Trophoblast cell (in vitro differentiated cells and primary cell): ENCODE measurements around the gene IGF1.

ENCODE experiments used
- DNase-seq, 2 donors: peaks; one replicate each; pipeline ENCODE4 v3.0.0-alpha.2; 2016
- H2AFZ ChIP-seq: 2 replicates; pipeline ENCODE4 v1.6.1; 2013; ENCODE audit warnings: low read length, moderate library complexity, mild to moderate bottlenecking; ENCODE audit not compliant: insufficient read depth, poor library complexity
- H2AK5ac ChIP-seq: 2 replicates; pipeline ENCODE4 v1.6.1; 2013; ENCODE audit warnings: mild to moderate bottlenecking, low read length
- H2BK120ac ChIP-seq: 2 replicates; pipeline ENCODE4 v1.6.1; 2013; ENCODE audit warnings: low read length, mild to moderate bottlenecking, moderate library complexity; ENCODE audit not compliant: insufficient read depth, poor library complexity
- H2BK12ac ChIP-seq: 2 replicates; pipeline ENCODE4 v1.6.1; 2013; ENCODE audit warnings: mild to moderate bottlenecking, low read length, moderate library complexity
- H2BK5ac ChIP-seq: 2 replicates; pipeline ENCODE4 v1.6.1; 2013; ENCODE audit warnings: low read length, low read depth, moderate library complexity, mild to moderate bottlenecking; ENCODE audit not compliant: poor library complexity
- H3K14ac ChIP-seq: 2 replicates; pipeline ENCODE4 v1.6.1; 2013; ENCODE audit warnings: mild to moderate bottlenecking, low read length
- H3K18ac ChIP-seq: 2 replicates; pipeline ENCODE4 v1.6.1; 2013; ENCODE audit warnings: mild to moderate bottlenecking, low read length
- H3K23ac ChIP-seq: 2 replicates; pipeline ENCODE4 v1.6.1; 2013; ENCODE audit warnings: low read length
- H3K27ac ChIP-seq: 2 replicates; pipeline ENCODE4 v1.5.1; 2013; ENCODE audit warnings: low read depth, mild to moderate bottlenecking, inconsistent platforms, low read length, moderate library complexity
- H3K27me3 ChIP-seq: 2 replicates; pipeline ENCODE4 v1.6.1; 2013; ENCODE audit warnings: inconsistent platforms, mild to moderate bottlenecking, low read length, moderate library complexity; ENCODE audit not compliant: insufficient read depth
- H3K36me3 ChIP-seq, 2 experiments: 1 replicate in 1 of 2; 2 replicates in 1 of 2; pipeline ENCODE4 v1.6.1; 2013; ENCODE audit warnings: low read length in 2 of 2, mild to moderate bottlenecking in 2 of 2, moderate library complexity in 1 of 2; ENCODE audit not compliant: insufficient read depth in 2 of 2, control insufficient read depth in 1 of 2
- H3K4ac ChIP-seq: 2 replicates; pipeline ENCODE4 v1.6.1; 2013; ENCODE audit warnings: low read depth, mild to moderate bottlenecking, low read length, moderate library complexity
- H3K4me1 ChIP-seq, 2 experiments: 1 replicate in 1 of 2; 2 replicates in 1 of 2; pipeline ENCODE4 v1.6.1; 2013; ENCODE audit warnings: low read length in 2 of 2, mild to moderate bottlenecking in 2 of 2, moderate library complexity in 1 of 2; ENCODE audit not compliant: insufficient read depth in 2 of 2, control insufficient read depth in 1 of 2
- H3K4me2 ChIP-seq: 2 replicates; pipeline ENCODE4 v1.6.1; 2013; ENCODE audit warnings: inconsistent platforms, mild to moderate bottlenecking, low read length, moderate library complexity
- H3K4me3 ChIP-seq: 2 replicates; pipeline ENCODE4 v1.5.1; 2013; ENCODE audit warnings: mild to moderate bottlenecking, low read depth, low read length, inconsistent platforms
- H3K79me1 ChIP-seq: one replicate; pipeline ENCODE4 v1.6.1; 2013; ENCODE audit warnings: low read length
- H3K79me2 ChIP-seq: 2 replicates; pipeline ENCODE4 v1.6.1; 2013; ENCODE audit warnings: low read length, mild to moderate bottlenecking; ENCODE audit not compliant: control insufficient read depth, insufficient read depth, poor library complexity
- H3K9ac ChIP-seq: 2 replicates; pipeline ENCODE4 v1.6.1; 2013; ENCODE audit warnings: mild to moderate bottlenecking, low read length
- H3K9me3 ChIP-seq: 2 replicates; pipeline ENCODE4 v1.6.1; 2013; ENCODE audit warnings: low read depth, mild to moderate bottlenecking, control low read depth, inconsistent platforms, low read length; ENCODE audit not compliant: insufficient read depth
- H4K12ac ChIP-seq: 2 replicates; pipeline ENCODE4 v1.6.1; 2013; ENCODE audit warnings: low read depth, mild to moderate bottlenecking, low read length, moderate library complexity
- H4K8ac ChIP-seq: 2 replicates; pipeline ENCODE4 v1.6.1; 2013; ENCODE audit warnings: low read depth, mild to moderate bottlenecking, low read length, moderate library complexity
- H4K91ac ChIP-seq: one replicate; pipeline ENCODE4 v1.6.1; 2013; ENCODE audit warnings: low read depth, mild to moderate bottlenecking, low read length, moderate library complexity
- WGBS: extraction: QIAGEN DNeasy Blood & Tissue Kit; methylation state at CpG from one replicate; pipeline ENCODE4 v1.1.7; 2013; ENCODE audit warnings: missing lambda C conversion rate; ENCODE audit not compliant: insufficient read length, insufficient coverage; ENCODE audit errors: extremely low coverage; 5-methylcytosine and 5-hydroxymethylcytosine counted together

Gene IGF1

GRCh38 chr12:102433304-102433703 lies 47.1 kb downstream of the IGF1 start:
- Histone ChIP-seq H4K8ac (no peak overlapping the region), H2BK5ac (no peak overlapping the region), H3K14ac (no peak overlapping the region), H4K12ac (no peak overlapping the region), H2BK120ac (no peak overlapping the region), H3K4me2 (no peak overlapping the region), H3K4me3 (no peak overlapping the region), H2BK12ac (no peak overlapping the region), H3K9ac (no peak overlapping the region), H3K4me1 (no peaks in the 10 kb centered on the region), H3K79me2 (no peaks in the 10 kb centered on the region), H3K36me3 (no peaks in the 10 kb centered on the region), H4K91ac (no peak overlapping the region), H3K23ac (no peak overlapping the region), H3K27ac (no peak overlapping the region), H3K4ac (no peak overlapping the region), H2AK5ac (no peak overlapping the region), H3K79me1 (no peaks in the 10 kb centered on the region), H2AFZ (no peak overlapping the region), H3K18ac (no peak overlapping the region), H3K27me3 (no peaks in the 10 kb centered on the region), H3K9me3 (no peaks in the 10 kb centered on the region)
- no CpG with 5 or more reads among the region's 1 CpG for WGBS
- DNase-seq: no peak

- Histone ChIP-seq H3K18ac (no peak overlapping the region), H3K27ac (no peak overlapping the region), H2BK5ac (no peak overlapping the region), H2AFZ (no peak overlapping the region), H3K79me2 (no peaks in the 10 kb centered on the region), H3K79me1 (no peaks in the 10 kb centered on the region), H3K27me3 (no peaks in the 10 kb centered on the region), H3K9ac (no peak overlapping the region), H4K12ac (no peak overlapping the region), H3K23ac (no peak overlapping the region), H3K4ac (no peak overlapping the region), H3K14ac (no peak overlapping the region), H3K4me3 (no peak overlapping the region), H2AK5ac (no peak overlapping the region), H3K4me2 (no peak overlapping the region), H2BK12ac (no peak overlapping the region), H3K9me3 (no peaks in the 10 kb centered on the region), H2BK120ac (no peak overlapping the region), H4K8ac (no peak overlapping the region), H3K4me1 (no peaks in the 10 kb centered on the region), H3K36me3 (no peaks in the 10 kb centered on the region), H4K91ac (no peak overlapping the region)
- no CpG with 5 or more reads among the region's 3 CpGs for WGBS
- no peak for DNase-seq
Measured at GRCh38 chr12:102430661-102431060, 49.7 kb downstream of the IGF1 start.

DNA sequence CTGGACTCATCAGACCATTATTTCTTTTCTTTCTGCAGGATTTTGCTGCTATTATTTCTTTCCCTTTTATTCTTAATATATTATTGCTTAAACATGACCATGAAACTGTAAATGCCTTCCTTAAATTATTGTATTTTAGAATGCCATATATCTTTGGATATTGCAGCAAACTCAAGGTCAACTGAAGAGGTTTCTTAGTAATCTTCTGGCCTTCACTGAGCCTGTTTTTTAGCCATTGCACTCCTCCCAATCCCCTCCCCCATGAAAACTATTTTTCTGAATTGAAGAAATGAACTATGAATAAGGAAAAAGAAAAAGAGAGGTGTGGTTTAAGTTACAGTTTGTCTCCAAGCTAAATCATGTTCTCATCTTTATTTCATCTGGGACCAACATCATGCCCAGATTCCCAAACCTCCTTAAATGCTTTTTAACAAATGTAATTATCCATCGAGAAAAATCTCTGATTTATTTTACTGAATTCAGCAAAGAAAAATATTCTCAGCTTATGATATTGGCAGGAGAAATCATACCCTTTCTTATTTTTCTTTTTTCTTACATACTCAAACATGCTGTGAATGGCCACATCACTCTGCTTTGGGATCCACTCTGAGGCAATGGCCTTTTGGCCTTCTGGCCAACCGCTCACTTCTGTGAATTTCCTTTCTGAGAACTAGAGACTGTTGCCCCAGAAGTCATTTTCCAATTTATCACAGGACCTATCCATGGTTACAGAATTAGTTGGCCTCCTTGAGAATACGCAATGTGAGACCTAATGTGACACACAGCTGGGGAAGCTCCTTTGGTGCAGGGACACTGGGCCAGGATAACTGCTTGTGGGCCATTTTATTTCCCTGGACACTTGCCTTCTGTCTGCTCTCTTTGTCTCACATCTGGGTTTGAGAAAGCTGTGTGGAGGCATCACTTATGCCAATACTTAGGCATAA lies 50.9 kb downstream of the IGF1 start:
- Histone ChIP-seq H3K14ac (no peak overlapping the region), H4K8ac (no peak overlapping the region), H4K12ac (no peak overlapping the region), H3K4me3 (no peak overlapping the region), H3K27me3 (no peaks in the 10 kb centered on the region), H3K4me1 (no peaks in the 10 kb centered on the region), H3K27ac (no peak overlapping the region), H3K18ac (no peak overlapping the region), H2BK12ac (no peak overlapping the region), H2AK5ac (no peak overlapping the region), H3K9me3 (no peaks in the 10 kb centered on the region), H3K9ac (no peak overlapping the region), H2AFZ (no peak overlapping the region), H3K4ac (no peak overlapping the region), H3K36me3 (no peaks in the 10 kb centered on the region), H2BK5ac (no peak overlapping the region), H3K23ac (no peak overlapping the region), H2BK120ac (no peak overlapping the region), H4K91ac (no peak overlapping the region), H3K4me2 (no peak overlapping the region), H3K79me2 (no peaks in the 10 kb centered on the region), H3K79me1 (no peaks in the 10 kb centered on the region)
- DNase-seq: no peak
- no CpG with 5 or more reads among the region's 3 CpGs for WGBS

DNA sequence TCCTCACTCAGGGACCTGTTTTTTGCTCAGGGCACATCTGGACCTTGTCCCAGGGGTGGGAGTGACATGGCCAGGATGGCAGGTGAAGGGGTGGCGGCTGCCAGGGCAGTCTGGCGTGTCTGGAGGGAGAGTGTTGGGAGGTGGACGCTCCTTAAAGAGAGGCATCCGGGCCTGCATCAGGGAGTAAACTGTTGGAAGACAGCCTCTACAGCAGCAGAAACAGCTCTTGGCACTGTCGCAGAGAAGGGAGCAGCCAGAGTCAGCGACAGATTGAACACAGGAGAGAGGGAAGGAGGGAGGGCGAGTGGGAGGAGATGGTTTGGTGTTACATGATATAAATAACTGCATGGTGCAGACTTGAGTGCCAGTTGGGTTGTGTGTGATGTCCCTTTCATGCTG lies 52.8 kb downstream of the IGF1 start:
- H3K79me2 ChIP-seq: no peaks in the 10 kb centered on the region
- no peak overlapping the region for H2BK12ac ChIP-seq
- no peak overlapping the region for H3K14ac ChIP-seq
- no peaks in the 10 kb centered on the region for H3K4me1 ChIP-seq
- no peak overlapping the region for H3K23ac ChIP-seq
- WGBS: no CpG with 5 or more reads among the region's 7 CpGs
- H3K79me1 ChIP-seq: no peaks in the 10 kb centered on the region
- H3K4me3 ChIP-seq: no peak overlapping the region
- H4K8ac ChIP-seq: no peak overlapping the region
- no peak overlapping the region for H3K4me2 ChIP-seq
- no peaks in the 10 kb centered on the region for H3K36me3 ChIP-seq
- no peaks in the 10 kb centered on the region for H3K9me3 ChIP-seq
- H3K27ac ChIP-seq: no peak overlapping the region
- no peak overlapping the region for H3K4ac ChIP-seq
- H2BK5ac ChIP-seq: no peak overlapping the region
- DNase-seq: no peak
- no peak overlapping the region for H2BK120ac ChIP-seq
- no peak overlapping the region for H4K91ac ChIP-seq
- no peak overlapping the region for H2AFZ ChIP-seq
- H4K12ac ChIP-seq: no peak overlapping the region
- H2AK5ac ChIP-seq: no peak overlapping the region
- H3K9ac ChIP-seq: no peak overlapping the region
- H3K18ac ChIP-seq: no peak overlapping the region
- H3K27me3 ChIP-seq: no peaks in the 10 kb centered on the region
